Liver (tissue), 9 donors: ENCODE results near the gene FOLR1. TPM values are rescaled to one million over a fixed set of nuclear protein-coding genes. Genes with fewer than 3 reads are reported as not detected.

Experiments
- DNase-seq: peaks from one replicate; pipeline ENCODE4 v3.0.0-alpha.2; 2017; ENCODE audit warnings: low spot score
- H3K27ac ChIP-seq, 2 donors: one replicate each; pipeline ENCODE4 v1.7.0; 2013; ENCODE audit warnings: inconsistent platforms in 2 of 2, low read length in 2 of 2, control low read depth in 1 of 2, low read depth in 1 of 2, mild to moderate bottlenecking in 1 of 2
- H3K27me3 ChIP-seq, 4 donors: one replicate each; pipeline versions ENCODE4 v1.6.1 to v1.7.0; 2013; ENCODE audit warnings: low read length in 3 of 4, inconsistent platforms in 1 of 4, mild to moderate bottlenecking in 1 of 4, moderate library complexity in 1 of 4; ENCODE audit not compliant: control insufficient read depth in 4 of 4, insufficient read depth in 4 of 4
- H3K36me3 ChIP-seq, 4 donors: one replicate each; pipeline versions ENCODE4 v1.6.1 to v1.7.0; 2013; ENCODE audit warnings: low read length in 3 of 4, mild to moderate bottlenecking in 3 of 4, low read depth in 1 of 4, moderate library complexity in 1 of 4; ENCODE audit not compliant: control insufficient read depth in 4 of 4, insufficient read depth in 3 of 4
- H3K4me1 ChIP-seq, 4 donors: one replicate each; pipeline versions ENCODE4 v1.6.1 to v1.7.0; 2013; ENCODE audit warnings: low read length in 3 of 4, mild to moderate bottlenecking in 3 of 4, moderate library complexity in 1 of 4; ENCODE audit not compliant: control insufficient read depth in 4 of 4, insufficient read depth in 4 of 4
- H3K4me3 ChIP-seq, 3 donors: one replicate each; pipeline versions ENCODE4 v1.6.1 to v1.7.0; 2013; ENCODE audit warnings: low read length in 3 of 3, control low read depth in 1 of 3, low read depth in 1 of 3, mild to moderate bottlenecking in 1 of 3
- H3K9ac ChIP-seq, 2 donors: one replicate each; pipeline ENCODE4 v1.7.0; 2013; ENCODE audit warnings: low read length in 2 of 2, mild to moderate bottlenecking in 2 of 2, moderate library complexity in 2 of 2, control low read depth in 1 of 2, low read depth in 1 of 2
- H3K9me3 ChIP-seq, 4 donors: one replicate each; pipeline versions ENCODE4 v1.6.1 to v1.7.0; 2013; ENCODE audit warnings: low read length in 3 of 4; ENCODE audit not compliant: control insufficient read depth in 4 of 4
- ATF3 ChIP-seq: IDR thresholded peaks from 2 replicates; pipeline ENCODE4 v1.6.1; 2016; ENCODE audit warnings: antibody characterized with exemption
- EGR1 ChIP-seq, 2 donors: IDR thresholded peaks; 2 replicates each; pipeline ENCODE4 v1.6.1; 2016 to 2018; ENCODE audit warnings: antibody characterized with exemption in 2 of 2, low read depth in 2 of 2
- FOXA1 ChIP-seq: IDR thresholded peaks from 2 replicates; pipeline ENCODE4 v1.6.1; 2016; ENCODE audit warnings: antibody characterized with exemption
- FOXA2 ChIP-seq: IDR thresholded peaks from 2 replicates; pipeline ENCODE4 v1.6.1; 2016; ENCODE audit warnings: antibody characterized with exemption
- HNF4A ChIP-seq, 2 donors: conservative IDR thresholded peaks; 2 replicates each; pipeline ENCODE4 v1.6.1; 2016; ENCODE audit warnings: antibody characterized with exemption in 2 of 2, mild to moderate bottlenecking in 2 of 2
- HNF4G ChIP-seq: IDR thresholded peaks from 2 replicates; pipeline ENCODE4 v1.6.1; 2016; ENCODE audit warnings: antibody characterized with exemption
- JUND ChIP-seq, 2 donors: IDR thresholded peaks; 2 replicates each; pipeline ENCODE4 v1.6.1; 2016; ENCODE audit warnings: antibody characterized with exemption in 2 of 2
- MAX ChIP-seq: IDR thresholded peaks from 2 replicates; pipeline ENCODE4 v1.6.1; 2016; ENCODE audit warnings: antibody characterized with exemption
- NR2F2 ChIP-seq: IDR thresholded peaks from 2 replicates; pipeline ENCODE4 v1.6.1; 2016; ENCODE audit warnings: antibody characterized with exemption
- RAD21 ChIP-seq, 2 donors: IDR thresholded peaks; 2 replicates each; pipeline ENCODE4 v1.6.1; 2016; ENCODE audit warnings: antibody characterized with exemption in 2 of 2, mild to moderate bottlenecking in 2 of 2
- REST ChIP-seq: IDR thresholded peaks from 2 replicates; pipeline ENCODE4 v1.6.1; 2016; ENCODE audit warnings: antibody characterized with exemption, mild to moderate bottlenecking
- RXRA ChIP-seq, 2 donors: IDR thresholded peaks; 2 replicates each; pipeline ENCODE4 v1.6.1; 2017 to 2018; ENCODE audit warnings: antibody characterized with exemption in 2 of 2, mild to moderate bottlenecking in 1 of 2
- SP1 ChIP-seq: IDR thresholded peaks from 2 replicates; pipeline ENCODE4 v1.6.1; 2018; ENCODE audit warnings: antibody characterized with exemption, mild to moderate bottlenecking
- WGBS: extraction: QIAGEN DNeasy Blood & Tissue Kit; methylation state at CpG from one replicate; pipeline ENCODE4 v1.1.7; 2013; 5-methylcytosine and 5-hydroxymethylcytosine counted together
- polyA plus RNA-seq, 2 donors: library from polyadenylated mRNA; stranded (reverse) in 1 of 2; unstranded in 1 of 2; fragments of 200-250 nt in 1 of 2; fragments of >200 nt in 1 of 2; fragmentation: Nextera tagmentation in 1 of 2; extraction: Ambion mirVana in 1 of 2; gene quantifications; one replicate each; pipeline versions ENCODE4 v1.2.1 to v1.2.3, GENCODE V29; 2013 to 2015
- total RNA-seq, 2 donors: library from RNA; depleted of rRNA; stranded (reverse); fragments of >200 nt; gene quantifications; one replicate each; pipeline ENCODE4 v1.2.3, GENCODE V29; 2014
- TF ChIP-seq, protein P1 (sequence below): fragments of 150-350 bp; IDR thresholded peaks from 2 replicates; pipeline ENCODE4 v1.5.1; 2017; ENCODE audit warnings: improper control_type of control experiment, low read depth, low read length; ENCODE audit not compliant: missing input control
- TF ChIP-seq, protein P2 (sequence below): IDR thresholded peaks from 2 replicates; pipeline ENCODE4 v1.6.1; 2016; ENCODE audit warnings: antibody characterized with exemption
- donor health status: healthy.
- donor health status: healthy.
- donor health status: healthy.
- donor health status: healthy.
- donor health status: healthy.

Gene FOLR1
- total and polyA plus RNA-seq, 4 donors, result 0.06 to 0.21 (median 0.09) TPM; not detected in 1

GRCh38 chr11:72173291-72173690, 18.6 kb upstream of the FOLR1 start:
- Histone ChIP-seq H3K9me3 (no peaks in the 10 kb centered on the region), H3K4me3 (no peak overlapping the region), H3K27me3 (no peaks in the 10 kb centered on the region), H3K27ac (no peak overlapping the region), H3K9ac (no peak overlapping the region), H3K36me3 (no peaks in the 10 kb centered on the region), H3K4me1 (no peaks in the 10 kb centered on the region)
- no peak for DNase-seq
- WGBS, result 95% methylated on average over 3 of the region's 3 CpGs
- no peak for TF ChIP-seq ATF3
- TF ChIP-seq, protein P1, sequence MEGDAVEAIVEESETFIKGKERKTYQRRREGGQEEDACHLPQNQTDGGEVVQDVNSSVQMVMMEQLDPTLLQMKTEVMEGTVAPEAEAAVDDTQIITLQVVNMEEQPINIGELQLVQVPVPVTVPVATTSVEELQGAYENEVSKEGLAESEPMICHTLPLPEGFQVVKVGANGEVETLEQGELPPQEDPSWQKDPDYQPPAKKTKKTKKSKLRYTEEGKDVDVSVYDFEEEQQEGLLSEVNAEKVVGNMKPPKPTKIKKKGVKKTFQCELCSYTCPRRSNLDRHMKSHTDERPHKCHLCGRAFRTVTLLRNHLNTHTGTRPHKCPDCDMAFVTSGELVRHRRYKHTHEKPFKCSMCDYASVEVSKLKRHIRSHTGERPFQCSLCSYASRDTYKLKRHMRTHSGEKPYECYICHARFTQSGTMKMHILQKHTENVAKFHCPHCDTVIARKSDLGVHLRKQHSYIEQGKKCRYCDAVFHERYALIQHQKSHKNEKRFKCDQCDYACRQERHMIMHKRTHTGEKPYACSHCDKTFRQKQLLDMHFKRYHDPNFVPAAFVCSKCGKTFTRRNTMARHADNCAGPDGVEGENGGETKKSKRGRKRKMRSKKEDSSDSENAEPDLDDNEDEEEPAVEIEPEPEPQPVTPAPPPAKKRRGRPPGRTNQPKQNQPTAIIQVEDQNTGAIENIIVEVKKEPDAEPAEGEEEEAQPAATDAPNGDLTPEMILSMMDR, result no peak
- TF ChIP-seq MAX, result no peak
- TF ChIP-seq RAD21 (IDR thresholded peaks at IDR 0.05), result no peak
- no peak for TF ChIP-seq NR2F2
- no peak for TF ChIP-seq RXRA (IDR thresholded peaks at IDR 0.05)
- no peak for TF ChIP-seq FOXA1
- no peak for TF ChIP-seq JUND (IDR thresholded peaks at IDR 0.05)

DNA sequence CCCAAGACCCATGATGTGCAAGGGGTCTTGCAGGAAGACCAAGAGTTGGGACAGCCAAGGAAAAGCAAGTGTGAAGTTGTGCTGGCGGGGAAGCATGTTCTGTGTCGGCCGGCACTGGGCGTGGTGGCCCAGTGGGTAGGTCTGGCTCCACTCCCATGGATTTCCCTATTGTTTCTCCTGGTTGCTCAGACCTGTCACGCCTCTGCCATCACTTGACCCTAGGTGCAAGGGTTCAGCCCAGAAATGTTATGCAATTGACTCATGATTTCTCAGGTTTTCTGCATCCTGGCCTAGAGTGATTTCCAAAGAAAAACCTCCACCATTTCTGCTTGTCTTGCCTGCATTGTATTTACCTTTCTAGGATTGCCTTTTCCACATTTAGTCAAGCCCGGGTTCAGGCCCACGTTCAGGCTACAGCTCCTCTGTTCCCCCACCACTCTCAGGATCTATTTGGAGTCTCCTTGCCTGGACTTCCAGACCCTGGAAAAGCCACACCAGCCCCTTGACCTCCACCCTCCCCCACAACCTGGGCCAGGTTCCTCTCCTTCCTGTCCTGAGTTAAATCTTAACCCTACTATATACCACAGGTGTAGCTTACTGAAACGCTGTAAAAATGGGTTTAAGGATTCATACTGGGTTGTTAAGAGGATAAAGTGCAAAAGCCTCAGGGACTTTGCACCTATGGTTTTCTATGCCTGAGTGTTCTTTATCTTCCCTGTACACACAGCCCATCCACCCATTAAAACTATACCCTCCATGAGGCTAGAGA, 17.5 kb upstream of the FOLR1 start:
- H3K36me3 ChIP-seq, result no peaks in the 10 kb centered on the region
- H3K4me3 ChIP-seq, result no peak overlapping the region
- 75% methylated on average over 8 of the region's 8 CpGs for WGBS
- no peak overlapping the region for H3K9ac ChIP-seq
- no peak for DNase-seq
- H3K27me3 ChIP-seq, result no peaks in the 10 kb centered on the region
- no peaks in the 10 kb centered on the region for H3K4me1 ChIP-seq
- H3K9me3 ChIP-seq, result no peaks in the 10 kb centered on the region
- no peak overlapping the region for H3K27ac ChIP-seq
- peak in 1 of 2 donors; percentile 24 for TF ChIP-seq HNF4A (conservative IDR thresholded peaks at IDR 0.05)
- TF ChIP-seq HNF4G, result no peak

GRCh38 chr11:72177656-72178055, 14.3 kb upstream of the FOLR1 start:
- no peaks in the 10 kb centered on the region for H3K4me1 ChIP-seq
- no peak overlapping the region for H3K27ac ChIP-seq
- H3K4me3 ChIP-seq, result no peak overlapping the region
- 93% methylated on average over 6 of the region's 6 CpGs for WGBS
- no peaks in the 10 kb centered on the region for H3K9me3 ChIP-seq
- H3K27me3 ChIP-seq, result no peaks in the 10 kb centered on the region
- TF ChIP-seq FOXA2, result no peak
- TF ChIP-seq SP1, result no peak
- no peak for TF ChIP-seq FOXA1
- TF ChIP-seq, protein P2, sequence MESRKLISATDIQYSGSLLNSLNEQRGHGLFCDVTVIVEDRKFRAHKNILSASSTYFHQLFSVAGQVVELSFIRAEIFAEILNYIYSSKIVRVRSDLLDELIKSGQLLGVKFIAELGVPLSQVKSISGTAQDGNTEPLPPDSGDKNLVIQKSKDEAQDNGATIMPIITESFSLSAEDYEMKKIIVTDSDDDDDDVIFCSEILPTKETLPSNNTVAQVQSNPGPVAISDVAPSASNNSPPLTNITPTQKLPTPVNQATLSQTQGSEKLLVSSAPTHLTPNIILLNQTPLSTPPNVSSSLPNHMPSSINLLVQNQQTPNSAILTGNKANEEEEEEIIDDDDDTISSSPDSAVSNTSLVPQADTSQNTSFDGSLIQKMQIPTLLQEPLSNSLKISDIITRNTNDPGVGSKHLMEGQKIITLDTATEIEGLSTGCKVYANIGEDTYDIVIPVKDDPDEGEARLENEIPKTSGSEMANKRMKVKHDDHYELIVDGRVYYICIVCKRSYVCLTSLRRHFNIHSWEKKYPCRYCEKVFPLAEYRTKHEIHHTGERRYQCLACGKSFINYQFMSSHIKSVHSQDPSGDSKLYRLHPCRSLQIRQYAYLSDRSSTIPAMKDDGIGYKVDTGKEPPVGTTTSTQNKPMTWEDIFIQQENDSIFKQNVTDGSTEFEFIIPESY, result no peak
- no peak for TF ChIP-seq REST
- no peak for TF ChIP-seq HNF4G
- TF ChIP-seq EGR1 (IDR thresholded peaks at IDR 0.05; ENCODE audit: low read depth in 2 of 2), result no peak
- no peak for TF ChIP-seq ATF3
- no peak overlapping the region for H3K9ac ChIP-seq
- DNase-seq, result no peak
- no peaks in the 10 kb centered on the region for H3K36me3 ChIP-seq
